Ascending aorta (tissue), 2 donors: Measurements from ENCODE around the gene TBC1D8. TPM values are rescaled to one million over a fixed set of nuclear protein-coding genes. Genes with fewer than 3 reads are reported as not detected.

Experiments
- DNase-seq, 2 donors: peaks; one replicate each; pipeline ENCODE4 v3.0.0-alpha.2; 2019; ENCODE audit warnings: low spot score in 2 of 2
- H3K27ac ChIP-seq, 2 donors: fragments of 200-600 bp; sonication (generic); one replicate each; pipeline ENCODE4 v1.5.1; 2016 to 2017; ENCODE audit warnings: mild to moderate bottlenecking in 1 of 2
- H3K27me3 ChIP-seq: fragments of 200-600 bp; sonication (generic); one replicate; pipeline ENCODE4 v1.5.1; 2017
- H3K36me3 ChIP-seq, 2 donors: fragments of 200-600 bp; sonication (generic); one replicate each; pipeline ENCODE4 v1.5.1; 2016
- H3K4me1 ChIP-seq, 2 donors: fragments of 200-600 bp; sonication (generic); one replicate each; pipeline ENCODE4 v1.5.1; 2016 to 2017; ENCODE audit warnings: mild to moderate bottlenecking in 1 of 2
- H3K4me3 ChIP-seq, 2 donors: fragments of 200-600 bp; sonication (generic); one replicate each; pipeline ENCODE4 v1.5.1; 2016 to 2017; ENCODE audit warnings: mild to moderate bottlenecking in 1 of 2
- H3K9me3 ChIP-seq, 2 donors: fragments of 200-600 bp; sonication (generic); one replicate each; pipeline ENCODE4 v1.5.1; 2016
- CTCF ChIP-seq, 3 experiments: fragments of 200-600 bp in 2 of 3; fragments of 450-650 bp in 1 of 3; sonication (generic) in 2 of 3; IDR thresholded peaks; one replicate each; pipeline ENCODE4 v1.5.1; 2016 to 2019; ENCODE audit warnings: antibody characterized with exemption in 3 of 3, mild to moderate bottlenecking in 1 of 3, moderate library complexity in 1 of 3
- intact Hi-C: fragments of 100-400 bp; cut with DNase I; formaldehyde crosslinking; loops from one replicate; pipeline ENCODE4 v1.15.1; 2023
- total RNA-seq: library from RNA; depleted of rRNA; stranded (reverse); fragments of >200 nt; gene quantifications from one replicate; pipeline ENCODE4 v1.1.0, GENCODE V29; 2016

The TBC1D8 gene
- total RNA-seq, 1 donor from 2014 or later = 17.8 TPM

DNA sequence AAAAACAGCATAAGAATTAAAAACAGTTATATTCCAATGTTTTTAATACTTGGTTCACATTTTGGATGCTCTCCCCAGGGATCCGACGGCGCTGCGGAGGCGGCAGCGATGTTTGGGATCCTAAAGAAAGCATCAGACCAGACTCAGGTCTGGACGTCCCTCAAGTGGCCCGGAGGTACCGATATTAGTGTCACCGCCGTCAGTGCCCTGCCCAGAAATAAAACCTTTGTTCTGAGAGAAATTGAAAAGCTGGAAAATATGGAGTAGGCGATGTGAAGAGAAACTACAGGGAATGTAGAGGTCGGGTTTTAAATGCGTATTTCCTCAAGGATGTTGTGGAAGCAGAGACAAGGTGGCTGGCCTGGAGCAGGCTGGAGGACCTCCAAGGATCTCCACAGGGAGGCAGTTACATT lies 683 bp upstream of the TBC1D8 start:
- no peaks in the 10 kb centered on the region for H3K36me3 ChIP-seq
- H3K4me3 ChIP-seq = peak overlapping the region; percentile 73 to 83
- peak overlapping the region; percentile 79 to 83 for H3K27ac ChIP-seq
- TF ChIP-seq CTCF (IDR thresholded peaks at IDR 0.05) = no peak
- H3K9me3 ChIP-seq = no peaks in the 10 kb centered on the region
- no peaks in the 10 kb centered on the region for H3K27me3 ChIP-seq
- DNase-seq = no peak
- intact Hi-C loops = loop anchor here (1.0 to 10.0 kb wide), 10 partner anchors 31 to 590 kb away; partner anchors contain the start of genes CNOT11, PDCL3, RNF149 and RPL31
- peaks cover 0 to 15% of the 10 kb centered on the region in 2 donors for H3K4me1 ChIP-seq

GRCh38 chr2:101150306-101151145 lies 656 bp downstream of the TBC1D8 start:
- no peak for DNase-seq
- intact Hi-C loops = loop anchor here (1.0 to 10.0 kb wide), 8 partner anchors 30 to 588 kb away; partner anchors contain the start of genes CNOT11, PDCL3 and RNF149
- Histone ChIP-seq H3K27me3 (no peaks in the 10 kb centered on the region), H3K4me3 (peak overlapping the region; percentile 73 to 83), H3K27ac (peak overlapping the region; percentile 13 to 75), H3K36me3 (no peaks in the 10 kb centered on the region), H3K4me1 (peaks cover 0 to 15% of the 10 kb centered on the region in 2 donors), H3K9me3 (no peaks in the 10 kb centered on the region)
- TF ChIP-seq CTCF (IDR thresholded peaks at IDR 0.05) = no peak

GRCh38 chr2:101149241-101150192 lies 1.7 kb downstream of the TBC1D8 start:
- Histone ChIP-seq H3K27ac (no peak overlapping the region), H3K36me3 (no peaks in the 10 kb centered on the region), H3K4me1 (peaks cover 0 to 15% of the 10 kb centered on the region in 2 donors), H3K27me3 (no peaks in the 10 kb centered on the region), H3K9me3 (no peaks in the 10 kb centered on the region), H3K4me3 (peak overlapping the region; percentile 73 to 83)
- no peak for TF ChIP-seq CTCF (IDR thresholded peaks at IDR 0.05)
- DNase-seq = no peak
- intact Hi-C loops = loop anchor here (2.0 to 10.0 kb wide), 5 partner anchors 29 to 547 kb away; partner anchors contain the start of genes CNOT11 and RNF149

GRCh38 chr2:101148777-101149176 lies 2.4 kb downstream of the TBC1D8 start:
- Histone ChIP-seq H3K4me3 (no peak overlapping the region), H3K27ac (no peak overlapping the region), H3K9me3 (no peaks in the 10 kb centered on the region), H3K27me3 (no peaks in the 10 kb centered on the region), H3K36me3 (no peaks in the 10 kb centered on the region), H3K4me1 (peaks cover 0 to 15% of the 10 kb centered on the region in 2 donors)
- no peak for TF ChIP-seq CTCF (IDR thresholded peaks at IDR 0.05)
- DNase-seq = no peak
- intact Hi-C loops = no loop called here

DNA sequence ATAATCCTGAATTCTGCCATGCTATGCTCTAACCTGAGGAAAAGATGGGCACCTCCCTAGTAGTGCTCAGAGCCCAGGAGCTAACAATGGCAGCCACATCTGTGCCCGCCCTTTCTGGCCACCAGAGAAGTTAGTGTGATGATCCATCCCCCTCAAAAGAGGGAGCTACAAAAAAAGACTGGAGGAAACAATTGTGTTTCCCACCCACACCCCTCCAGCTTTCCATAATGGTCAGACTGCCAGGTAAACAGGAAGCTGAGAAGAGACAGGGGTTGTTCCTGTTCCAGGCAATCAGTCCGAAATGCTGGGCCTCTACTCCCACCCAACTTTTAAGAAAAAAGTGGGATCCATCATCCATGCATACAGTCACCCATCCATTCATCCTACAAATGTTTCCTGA lies 3.2 kb downstream of the TBC1D8 start:
- DNase-seq = no peak
- TF ChIP-seq CTCF (IDR thresholded peaks at IDR 0.05) = no peak

More for the DNA sequence above, 3.2 kb downstream of the TBC1D8 start:
- Histone ChIP-seq H3K27ac (no peak overlapping the region), H3K9me3 (no peaks in the 10 kb centered on the region), H3K27me3 (no peaks in the 10 kb centered on the region), H3K36me3 (no peaks in the 10 kb centered on the region), H3K4me1 (peaks cover 0 to 15% of the 10 kb centered on the region in 2 donors), H3K4me3 (no peak overlapping the region)
- intact Hi-C loops = no loop called here
